WTC11 (cell line): Measurements from ENCODE around the gene SLITRK3. TPM values are rescaled to one million over a fixed set of nuclear protein-coding genes. Genes with fewer than 3 reads are reported as not detected.

ENCODE experiments used
- ATAC-seq: fragments of 200-7000 bp; cut with Tn5 transposase; 2 replicates; pipeline ENCODE4 v1.10.0; 2021; ENCODE audit warnings: mild to moderate bottlenecking, moderate library complexity
- Bru-seq: library from RNA; stranded (reverse); fragments of 400-500 nt; gene quantifications from one replicate; lab custom pipeline; 2021; lab: Mats Ljungman, UMichigan
- CTCF ChIA-PET: fragments of 300-600 bp; sonication (Branson Sonifier 250); formaldehyde crosslinking; loops from one replicate; lab custom pipeline; 2021; ENCODE audit warnings: antibody characterized with exemption; lab: Charles Lee
- POLR2A ChIA-PET: fragments of 350-600 bp; sonication (Branson Sonifier 250); formaldehyde crosslinking; loops from one replicate; lab custom pipeline; 2021; ENCODE audit warnings: antibody characterized with exemption; lab: Charles Lee
- DNase-seq: peaks from one replicate; pipeline ENCODE4 v3.0.0; 2021; ENCODE audit warnings: low spot score
- H3K27ac Mint-ChIP-seq: 2 replicates; pipeline ENCODE4 v1.8.0; 2021; ENCODE audit warnings: mixed read lengths
- H3K27me3 Mint-ChIP-seq: 2 replicates; pipeline ENCODE4 v1.8.0; 2021; ENCODE audit warnings: low read depth, mild to moderate bottlenecking, moderate library complexity, mixed read lengths
- H3K36me3 Mint-ChIP-seq: 2 replicates; pipeline ENCODE4 v1.8.0; 2021; ENCODE audit warnings: mixed read lengths
- H3K4me1 Mint-ChIP-seq: 2 replicates; pipeline ENCODE4 v1.8.0; 2022; ENCODE audit warnings: mixed read lengths
- H3K4me3 Mint-ChIP-seq: 2 replicates; pipeline ENCODE4 v1.8.0; 2021; ENCODE audit warnings: mild to moderate bottlenecking, moderate library complexity, mixed read lengths
- H3K9me3 Mint-ChIP-seq: 2 replicates; pipeline ENCODE4 v1.8.0; 2021; ENCODE audit warnings: mixed read lengths
- CREB1 ChIP-seq: sonication (generic); formaldehyde crosslinking; IDR thresholded peaks from 2 replicates; pipeline ENCODE4 v1.8.0; 2023; ENCODE audit warnings: mild to moderate bottlenecking, missing genetic modification reagents
- ELF4 ChIP-seq: sonication (generic); formaldehyde crosslinking; IDR thresholded peaks from 2 replicates; pipeline ENCODE4 v1.8.1; 2022; ENCODE audit warnings: low read depth, mild to moderate bottlenecking, moderate library complexity, missing genetic modification reagents
- GABPB1 ChIP-seq: sonication (generic); formaldehyde crosslinking; IDR thresholded peaks from 2 replicates; pipeline ENCODE4 v1.8.1; 2023; ENCODE audit warnings: mild to moderate bottlenecking, missing genetic modification reagents
- JAZF1 ChIP-seq: fragments of 250-450 bp; sonication (Bioruptor Pico); IDR thresholded peaks from 2 replicates; pipeline ENCODE4 v1.9.0; 2021; ENCODE audit warnings: moderate library complexity, mild to moderate bottlenecking, inconsistent platforms
- JUN ChIP-seq: sonication (generic); formaldehyde crosslinking; IDR thresholded peaks from 2 replicates; pipeline ENCODE4 v1.8.0; 2023; ENCODE audit warnings: mild to moderate bottlenecking, missing genetic modification reagents
- MYBL2 ChIP-seq: sonication (generic); formaldehyde crosslinking; IDR thresholded peaks from 2 replicates; pipeline ENCODE4 v1.8.1; 2023; ENCODE audit warnings: mild to moderate bottlenecking, moderate library complexity, missing genetic modification reagents
- OVOL2 ChIP-seq: fragments of 250-450 bp; sonication (Bioruptor Pico); IDR thresholded peaks from 2 replicates; pipeline ENCODE4 v1.9.0; 2021; ENCODE audit warnings: mild to moderate bottlenecking, borderline replicate concordance
- SMAD4 ChIP-seq: sonication (generic); formaldehyde crosslinking; IDR thresholded peaks from 2 replicates; pipeline ENCODE4 v1.8.0; 2022; ENCODE audit warnings: mild to moderate bottlenecking, missing genetic modification reagents
- ZNF138 ChIP-seq: sonication (generic); formaldehyde crosslinking; conservative IDR thresholded peaks from 2 replicates; pipeline ENCODE4 v1.8.1; 2022; ENCODE audit warnings: mild to moderate bottlenecking, moderate library complexity, missing genetic modification reagents
- ZNF232 ChIP-seq: sonication (generic); formaldehyde crosslinking; IDR thresholded peaks from 2 replicates; pipeline ENCODE4 v1.8.0; 2022; ENCODE audit warnings: mild to moderate bottlenecking, missing genetic modification reagents
- ZNF263 ChIP-seq: sonication (generic); formaldehyde crosslinking; IDR thresholded peaks from 2 replicates; pipeline ENCODE4 v1.8.1; 2022; ENCODE audit warnings: low read depth, mild to moderate bottlenecking, moderate library complexity, missing genetic modification reagents
- ZNF416 ChIP-seq: fragments of 250-450 bp; sonication (Bioruptor Pico); IDR thresholded peaks from 2 replicates; pipeline ENCODE4 v1.9.0; 2021; ENCODE audit warnings: mild to moderate bottlenecking, inconsistent platforms
- long read RNA-seq, 3 experiments: library from RNA in 1 of 3; library from capped mRNA in 1 of 3; library from polyadenylated mRNA in 1 of 3; unstranded in 2 of 3; stranded (forward) in 1 of 3; transcript quantifications; one replicate each; pipeline ENCODE4 v2.0.0, GENCODE V29; 2021
- total RNA-seq: library from RNA; stranded (reverse); gene quantifications from 3 replicates; pipeline ENCODE4 v1.2.3, GENCODE V29; 2021
- TF ChIP-seq, protein P1 (sequence below): fragments of 250-450 bp; sonication (Bioruptor Pico); IDR thresholded peaks from 2 replicates; pipeline ENCODE4 v2.1.2; 2022; ENCODE audit warnings: mild to moderate bottlenecking, moderate library complexity
- TF ChIP-seq, protein P2 (sequence below): sonication (generic); formaldehyde crosslinking; IDR thresholded peaks from 2 replicates; pipeline ENCODE4 v1.8.1; 2022; ENCODE audit warnings: low read depth, mild to moderate bottlenecking, moderate library complexity, missing genetic modification reagents, borderline replicate concordance
- TF ChIP-seq, protein P3 (sequence below): fragments of 200-600 bp; IDR thresholded peaks from 2 replicates; pipeline ENCODE4 v1.8.0; 2022; ENCODE audit warnings: antibody characterized with exemption
- TF ChIP-seq, protein P4 (sequence below): sonication (generic); formaldehyde crosslinking; IDR thresholded peaks from 2 replicates; pipeline ENCODE4 v1.8.0; 2022; ENCODE audit warnings: missing genetic modification reagents
- TF ChIP-seq, protein P5 (sequence below): fragments of 250-450 bp; sonication (Bioruptor Pico); conservative IDR thresholded peaks from 2 replicates; pipeline ENCODE4 v1.9.0; 2021; ENCODE audit warnings: mild to moderate bottlenecking

The SLITRK3 gene, protein sequence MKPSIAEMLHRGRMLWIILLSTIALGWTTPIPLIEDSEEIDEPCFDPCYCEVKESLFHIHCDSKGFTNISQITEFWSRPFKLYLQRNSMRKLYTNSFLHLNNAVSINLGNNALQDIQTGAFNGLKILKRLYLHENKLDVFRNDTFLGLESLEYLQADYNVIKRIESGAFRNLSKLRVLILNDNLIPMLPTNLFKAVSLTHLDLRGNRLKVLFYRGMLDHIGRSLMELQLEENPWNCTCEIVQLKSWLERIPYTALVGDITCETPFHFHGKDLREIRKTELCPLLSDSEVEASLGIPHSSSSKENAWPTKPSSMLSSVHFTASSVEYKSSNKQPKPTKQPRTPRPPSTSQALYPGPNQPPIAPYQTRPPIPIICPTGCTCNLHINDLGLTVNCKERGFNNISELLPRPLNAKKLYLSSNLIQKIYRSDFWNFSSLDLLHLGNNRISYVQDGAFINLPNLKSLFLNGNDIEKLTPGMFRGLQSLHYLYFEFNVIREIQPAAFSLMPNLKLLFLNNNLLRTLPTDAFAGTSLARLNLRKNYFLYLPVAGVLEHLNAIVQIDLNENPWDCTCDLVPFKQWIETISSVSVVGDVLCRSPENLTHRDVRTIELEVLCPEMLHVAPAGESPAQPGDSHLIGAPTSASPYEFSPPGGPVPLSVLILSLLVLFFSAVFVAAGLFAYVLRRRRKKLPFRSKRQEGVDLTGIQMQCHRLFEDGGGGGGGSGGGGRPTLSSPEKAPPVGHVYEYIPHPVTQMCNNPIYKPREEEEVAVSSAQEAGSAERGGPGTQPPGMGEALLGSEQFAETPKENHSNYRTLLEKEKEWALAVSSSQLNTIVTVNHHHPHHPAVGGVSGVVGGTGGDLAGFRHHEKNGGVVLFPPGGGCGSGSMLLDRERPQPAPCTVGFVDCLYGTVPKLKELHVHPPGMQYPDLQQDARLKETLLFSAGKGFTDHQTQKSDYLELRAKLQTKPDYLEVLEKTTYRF
- total RNA-seq (4.4 to 5.4 TPM (median 5.2 TPM) in 3 replicates), Bru-seq, nascent RNA (percentile 66 among the genes with signal in this experiment)
- long read RNA-seq, experiment 1, full-length matches to known transcripts: 16 of 21 reads
- long read RNA-seq, experiment 1, partial matches to known transcripts: 0 of 21 reads
- long read RNA-seq, experiment 1, other reads (novel, unspliced or antisense): 5 of 21 reads
- long read RNA-seq, experiment 2, full-length matches to known transcripts: 4 of 12 reads
- long read RNA-seq, experiment 2, partial matches to known transcripts: 0 of 12 reads
- long read RNA-seq, experiment 2, other reads (novel, unspliced or antisense): 8 of 12 reads
- long read RNA-seq, experiment 3, partial matches to known transcripts: 0 of 1 reads
- long read RNA-seq, experiment 3, other reads (novel, unspliced or antisense): 1 of 1 reads

DNA sequence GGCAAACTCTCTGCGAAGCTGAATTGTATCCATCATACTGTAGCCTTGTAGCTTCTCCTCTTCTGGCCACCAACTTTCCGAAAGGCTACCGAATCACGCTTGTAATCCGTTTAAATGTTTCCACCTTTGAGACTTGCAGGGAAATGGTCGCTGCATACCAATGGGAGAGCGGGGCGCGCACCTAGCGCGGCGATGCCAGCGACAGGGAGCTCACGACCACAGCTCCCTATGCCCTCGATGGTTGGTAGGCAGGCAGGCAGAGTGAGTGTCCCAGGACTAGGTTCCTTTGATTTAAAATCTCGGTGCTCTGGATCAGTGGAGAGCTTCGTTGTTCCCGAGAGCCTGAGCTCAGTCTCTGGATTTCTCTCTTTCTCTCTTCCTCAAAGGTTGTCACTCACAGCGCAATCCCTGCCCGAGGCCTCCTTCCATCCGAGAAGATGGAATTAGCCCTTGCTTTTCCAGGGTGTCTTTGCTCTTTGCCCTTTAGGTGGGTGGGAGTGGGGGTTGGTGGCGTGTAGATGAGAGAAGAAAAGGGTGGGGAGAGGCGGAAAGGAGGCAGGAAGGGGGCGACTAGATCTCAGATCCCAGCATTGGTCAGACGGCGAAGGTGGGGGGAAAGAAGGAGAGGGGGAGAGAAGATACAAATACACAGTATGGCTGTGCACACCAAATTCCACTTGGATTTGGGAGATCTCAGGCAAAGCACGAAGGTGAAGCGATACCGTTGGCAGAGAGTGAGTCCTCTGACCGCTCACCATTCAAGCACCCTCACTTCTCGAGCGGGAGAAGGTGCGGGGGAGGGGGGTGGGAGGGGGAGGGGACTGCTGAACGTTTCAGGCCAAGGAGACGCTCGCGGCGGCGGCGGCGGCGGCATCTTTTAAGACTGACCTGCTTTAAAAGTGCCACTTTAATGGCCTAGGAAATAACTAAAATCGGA is at the start of gene SLITRK3:
Gene SLITRK3 (minus strand): TSS at position 745 of the 937 bp plus-strand sequence. CDS start 5,554 bp downstream, outside the sequence.
- ChIA-PET POLR2A (no interaction called here), CTCF (interaction anchor here (0.7 to 5.3 kb wide), 4 partner anchors 11 to 19 kb away, joined by 3 to 53 read pairs (median 7); no protein-coding TSS in a partner anchor)
- Mint-ChIP-seq H3K36me3 (no peaks in the 10 kb centered on the region), H3K4me3 (peak within 1 kb of the TSS; percentile 86), H3K27ac (0 out of 2 replicates have a peak within 1 kb of the TSS, but pooled peaks have one; percentile 10), H3K9me3 (no peaks in the 10 kb centered on the region), H3K27me3 (peaks cover 53% of the 10 kb centered on the region), H3K4me1 (peaks cover 21% of the 10 kb centered on the region)
- ATAC-seq: peak; percentile 16
- TF ChIP-seq ZNF138 (CRISPR knock-in tag): no peak
- TF ChIP-seq, protein P1, sequence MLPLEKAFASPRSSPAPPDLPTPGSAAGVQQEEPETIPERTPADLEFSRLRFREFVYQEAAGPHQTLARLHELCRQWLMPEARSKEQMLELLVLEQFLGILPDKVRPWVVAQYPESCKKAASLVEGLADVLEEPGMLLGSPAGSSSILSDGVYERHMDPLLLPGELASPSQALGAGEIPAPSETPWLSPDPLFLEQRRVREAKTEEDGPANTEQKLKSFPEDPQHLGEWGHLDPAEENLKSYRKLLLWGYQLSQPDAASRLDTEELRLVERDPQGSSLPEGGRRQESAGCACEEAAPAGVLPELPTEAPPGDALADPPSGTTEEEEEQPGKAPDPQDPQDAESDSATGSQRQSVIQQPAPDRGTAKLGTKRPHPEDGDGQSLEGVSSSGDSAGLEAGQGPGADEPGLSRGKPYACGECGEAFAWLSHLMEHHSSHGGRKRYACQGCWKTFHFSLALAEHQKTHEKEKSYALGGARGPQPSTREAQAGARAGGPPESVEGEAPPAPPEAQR (CRISPR knock-in tag): no peak
- TF ChIP-seq JUN (CRISPR knock-in tag): no peak
- no peak for TF ChIP-seq CREB1 (CRISPR knock-in tag)
- no peak for TF ChIP-seq ZNF232
- no peak for TF ChIP-seq SMAD4 (CRISPR knock-in tag)
- TF ChIP-seq OVOL2 (CRISPR knock-in tag): no peak
- TF ChIP-seq ZNF416: no peak
- TF ChIP-seq ZNF263 (CRISPR knock-in tag): no peak
- TF ChIP-seq JAZF1 (CRISPR knock-in tag): no peak
- TF ChIP-seq MYBL2: no peak
- no peak for TF ChIP-seq GABPB1 (CRISPR knock-in tag)
- TF ChIP-seq, protein P2, sequence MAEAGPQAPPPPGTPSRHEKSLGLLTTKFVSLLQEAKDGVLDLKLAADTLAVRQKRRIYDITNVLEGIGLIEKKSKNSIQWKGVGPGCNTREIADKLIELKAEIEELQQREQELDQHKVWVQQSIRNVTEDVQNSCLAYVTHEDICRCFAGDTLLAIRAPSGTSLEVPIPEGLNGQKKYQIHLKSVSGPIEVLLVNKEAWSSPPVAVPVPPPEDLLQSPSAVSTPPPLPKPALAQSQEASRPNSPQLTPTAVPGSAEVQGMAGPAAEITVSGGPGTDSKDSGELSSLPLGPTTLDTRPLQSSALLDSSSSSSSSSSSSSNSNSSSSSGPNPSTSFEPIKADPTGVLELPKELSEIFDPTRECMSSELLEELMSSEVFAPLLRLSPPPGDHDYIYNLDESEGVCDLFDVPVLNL (CRISPR knock-in tag): no peak
- TF ChIP-seq, protein P3, sequence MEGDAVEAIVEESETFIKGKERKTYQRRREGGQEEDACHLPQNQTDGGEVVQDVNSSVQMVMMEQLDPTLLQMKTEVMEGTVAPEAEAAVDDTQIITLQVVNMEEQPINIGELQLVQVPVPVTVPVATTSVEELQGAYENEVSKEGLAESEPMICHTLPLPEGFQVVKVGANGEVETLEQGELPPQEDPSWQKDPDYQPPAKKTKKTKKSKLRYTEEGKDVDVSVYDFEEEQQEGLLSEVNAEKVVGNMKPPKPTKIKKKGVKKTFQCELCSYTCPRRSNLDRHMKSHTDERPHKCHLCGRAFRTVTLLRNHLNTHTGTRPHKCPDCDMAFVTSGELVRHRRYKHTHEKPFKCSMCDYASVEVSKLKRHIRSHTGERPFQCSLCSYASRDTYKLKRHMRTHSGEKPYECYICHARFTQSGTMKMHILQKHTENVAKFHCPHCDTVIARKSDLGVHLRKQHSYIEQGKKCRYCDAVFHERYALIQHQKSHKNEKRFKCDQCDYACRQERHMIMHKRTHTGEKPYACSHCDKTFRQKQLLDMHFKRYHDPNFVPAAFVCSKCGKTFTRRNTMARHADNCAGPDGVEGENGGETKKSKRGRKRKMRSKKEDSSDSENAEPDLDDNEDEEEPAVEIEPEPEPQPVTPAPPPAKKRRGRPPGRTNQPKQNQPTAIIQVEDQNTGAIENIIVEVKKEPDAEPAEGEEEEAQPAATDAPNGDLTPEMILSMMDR: no peak
- TF ChIP-seq ELF4 (CRISPR knock-in tag): no peak
- TF ChIP-seq, protein P4, sequence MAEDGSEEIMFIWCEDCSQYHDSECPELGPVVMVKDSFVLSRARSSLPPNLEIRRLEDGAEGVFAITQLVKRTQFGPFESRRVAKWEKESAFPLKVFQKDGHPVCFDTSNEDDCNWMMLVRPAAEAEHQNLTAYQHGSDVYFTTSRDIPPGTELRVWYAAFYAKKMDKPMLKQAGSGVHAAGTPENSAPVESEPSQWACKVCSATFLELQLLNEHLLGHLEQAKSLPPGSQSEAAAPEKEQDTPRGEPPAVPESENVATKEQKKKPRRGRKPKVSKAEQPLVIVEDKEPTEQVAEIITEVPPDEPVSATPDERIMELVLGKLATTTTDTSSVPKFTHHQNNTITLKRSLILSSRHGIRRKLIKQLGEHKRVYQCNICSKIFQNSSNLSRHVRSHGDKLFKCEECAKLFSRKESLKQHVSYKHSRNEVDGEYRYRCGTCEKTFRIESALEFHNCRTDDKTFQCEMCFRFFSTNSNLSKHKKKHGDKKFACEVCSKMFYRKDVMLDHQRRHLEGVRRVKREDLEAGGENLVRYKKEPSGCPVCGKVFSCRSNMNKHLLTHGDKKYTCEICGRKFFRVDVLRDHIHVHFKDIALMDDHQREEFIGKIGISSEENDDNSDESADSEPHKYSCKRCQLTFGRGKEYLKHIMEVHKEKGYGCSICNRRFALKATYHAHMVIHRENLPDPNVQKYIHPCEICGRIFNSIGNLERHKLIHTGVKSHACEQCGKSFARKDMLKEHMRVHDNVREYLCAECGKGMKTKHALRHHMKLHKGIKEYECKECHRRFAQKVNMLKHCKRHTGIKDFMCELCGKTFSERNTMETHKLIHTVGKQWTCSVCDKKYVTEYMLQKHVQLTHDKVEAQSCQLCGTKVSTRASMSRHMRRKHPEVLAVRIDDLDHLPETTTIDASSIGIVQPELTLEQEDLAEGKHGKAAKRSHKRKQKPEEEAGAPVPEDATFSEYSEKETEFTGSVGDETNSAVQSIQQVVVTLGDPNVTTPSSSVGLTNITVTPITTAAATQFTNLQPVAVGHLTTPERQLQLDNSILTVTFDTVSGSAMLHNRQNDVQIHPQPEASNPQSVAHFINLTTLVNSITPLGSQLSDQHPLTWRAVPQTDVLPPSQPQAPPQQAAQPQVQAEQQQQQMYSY (CRISPR knock-in tag): no peak
- TF ChIP-seq, protein P5, sequence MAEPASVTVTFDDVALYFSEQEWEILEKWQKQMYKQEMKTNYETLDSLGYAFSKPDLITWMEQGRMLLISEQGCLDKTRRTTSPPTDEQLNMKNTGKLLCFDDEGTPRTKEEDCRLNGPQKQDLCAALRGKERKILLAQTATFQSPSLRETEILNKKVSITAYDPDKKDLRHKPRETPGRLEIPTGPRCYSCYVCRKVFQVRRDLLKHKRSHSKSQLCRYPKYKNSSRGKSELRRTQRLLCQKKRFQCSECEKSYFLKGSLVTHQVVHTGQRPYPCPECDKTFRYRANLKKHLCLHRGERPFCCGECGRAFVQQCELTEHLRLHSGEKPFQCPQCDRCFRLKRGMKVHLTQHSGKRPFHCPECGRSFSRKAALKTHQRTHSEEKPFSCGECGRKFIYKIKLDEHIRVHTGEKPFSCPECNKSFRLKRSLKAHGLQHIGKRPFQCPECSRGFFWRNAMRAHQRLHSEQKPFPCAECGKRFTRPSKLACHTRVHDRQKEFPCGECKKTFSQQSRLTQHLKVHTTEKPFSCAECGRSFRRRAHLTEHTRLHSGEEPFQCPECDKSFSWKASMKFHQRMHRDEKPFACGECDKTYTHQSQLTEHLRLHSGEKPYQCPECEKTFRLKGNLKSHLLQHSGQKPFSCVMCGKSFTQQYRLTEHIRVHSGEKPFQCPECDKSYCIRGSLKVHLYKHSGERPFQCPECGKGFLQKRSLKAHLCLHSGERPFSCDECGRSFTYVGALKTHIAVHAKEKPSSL (CRISPR knock-in tag): no peak
- DNase-seq: no peak
